H1 (cell line): Measurements from ENCODE around the gene NID1. TPM values are rescaled to one million over a fixed set of nuclear protein-coding genes. Genes with fewer than 3 reads are reported as not detected.

Experiments used
- CTCF ChIA-PET: fragments of 300-600 bp; sonication (Branson Sonifier 250); formaldehyde crosslinking; loops from one replicate; lab custom pipeline; 2021; ENCODE audit not compliant: partially characterized antibody; lab: Charles Lee
- POLR2A ChIA-PET: fragments of 300-600 bp; sonication (Branson Sonifier 250); formaldehyde crosslinking; loops from one replicate; lab custom pipeline; 2021; ENCODE audit warnings: inconsistent platforms; ENCODE audit not compliant: partially characterized antibody; lab: Charles Lee
- DNase-seq, 2 experiments: peaks; one replicate each; pipeline versions ENCODE4 v3.0.0 to v3.0.0-alpha.2; 2010 to 2022; ENCODE audit warnings: low spot score in 2 of 2, low read depth in 1 of 2, mixed read lengths in 1 of 2
- FAIRE-seq: peaks from 2 replicates; lab custom pipeline; 2011; peaks lifted over from hg19 to GRCh38; lab: Jason Lieb, UNC
- H2AFZ ChIP-seq: 2 replicates; pipeline ENCODE4 v1.8.1; 2012; ENCODE audit warnings: low read length, inconsistent platforms
- H2AK5ac ChIP-seq: 2 replicates; pipeline ENCODE4 v1.6.1; 2013; ENCODE audit warnings: low read depth, low read length
- H2BK120ac ChIP-seq: replicated peaks from 2 replicates; pipeline ENCODE3; 2013; ENCODE audit warnings: low read depth, low read length, inconsistent platforms
- H2BK12ac ChIP-seq: 2 replicates; pipeline ENCODE4 v1.6.1; 2013; ENCODE audit warnings: low read depth, low read length
- H2BK15ac ChIP-seq: 2 replicates; pipeline ENCODE4 v1.6.1; 2013; ENCODE audit warnings: low read length
- H2BK20ac ChIP-seq: 2 replicates; pipeline ENCODE4 v1.6.1; 2013; ENCODE audit warnings: low read length
- H2BK5ac ChIP-seq: 2 replicates; pipeline ENCODE4 v1.6.1; 2013; ENCODE audit warnings: low read depth, low read length
- H3K14ac ChIP-seq: 2 replicates; pipeline ENCODE4 v1.6.1; 2013; ENCODE audit warnings: inconsistent platforms; ENCODE audit not compliant: insufficient read length
- H3K18ac ChIP-seq: 2 replicates; pipeline ENCODE4 v1.6.1; 2013; ENCODE audit warnings: low read length; ENCODE audit errors: extremely low read depth
- H3K23ac ChIP-seq: 2 replicates; pipeline ENCODE4 v1.6.1; 2013; ENCODE audit warnings: inconsistent platforms; ENCODE audit not compliant: insufficient read length
- H3K23me2 ChIP-seq: 2 replicates; pipeline ENCODE4 v1.6.1; 2013; ENCODE audit warnings: low read depth, low read length
- H3K27ac ChIP-seq: 2 replicates; pipeline ENCODE4 v1.6.1; 2011; ENCODE audit warnings: low read depth, low read length, inconsistent platforms
- H3K27me3 ChIP-seq, 4 experiments: replicated peaks in 1 of 4; 1 replicate in 1 of 4; 2 replicates in 3 of 4; pipeline versions ENCODE4 v1.6.1 to v1.8.1; 2011 to 2013; ENCODE audit warnings: low read length in 3 of 4, mild to moderate bottlenecking in 3 of 4, inconsistent platforms in 2 of 4, mixed read lengths in 2 of 4, moderate library complexity in 1 of 4; ENCODE audit not compliant: control insufficient read depth in 3 of 4, insufficient read depth in 3 of 4; ENCODE audit errors: extremely low read depth in 1 of 4
- H3K36me3 ChIP-seq, 4 experiments: 2 replicates each; pipeline versions ENCODE4 v1.6.1 to v1.8.1; 2011 to 2013; ENCODE audit warnings: mild to moderate bottlenecking in 4 of 4, low read length in 3 of 4, moderate library complexity in 2 of 4, control low read depth in 1 of 4, inconsistent platforms in 1 of 4; ENCODE audit not compliant: insufficient read depth in 4 of 4, control insufficient read depth in 2 of 4
- H3K4ac ChIP-seq: replicated peaks from 2 replicates; pipeline ENCODE3; 2013; ENCODE audit warnings: low read length, low read depth, mixed read lengths, inconsistent platforms; ENCODE audit not compliant: insufficient read length
- H3K4me1 ChIP-seq, 4 experiments: replicated peaks in 1 of 4; 1 replicate in 1 of 4; 2 replicates in 3 of 4; pipeline versions ENCODE4 v1.6.1 to v1.8.1; 2011 to 2013; ENCODE audit warnings: low read length in 3 of 4, inconsistent platforms in 2 of 4, mixed read lengths in 1 of 4; ENCODE audit not compliant: insufficient read depth in 4 of 4, control insufficient read depth in 3 of 4
- H3K4me2 ChIP-seq, 2 experiments: 2 replicates each; pipeline versions ENCODE4 v1.6.1 to v1.8.1; 2011 to 2013; ENCODE audit warnings: low read depth in 2 of 2, low read length in 2 of 2, control low read depth in 1 of 2, inconsistent platforms in 1 of 2, mild to moderate bottlenecking in 1 of 2; ENCODE audit not compliant: insufficient read depth in 1 of 2
- H3K4me3 ChIP-seq, 4 experiments: fragments of 200-600, 300-600 bp in 1 of 4; sonication (generic), shearing (Covaris generic), sonication (Bioruptor Twin) in 1 of 4; 2 replicates each; pipeline versions ENCODE4 v1.5.1 to v1.8.1; 2011 to 2016; ENCODE audit warnings: low read length in 4 of 4, low read depth in 3 of 4, control low read depth in 2 of 4, inconsistent platforms in 2 of 4, mild to moderate bottlenecking in 2 of 4, mixed read lengths in 1 of 4, moderate library complexity in 1 of 4; ENCODE audit not compliant: insufficient read depth in 2 of 4; ENCODE audit errors: extremely low read depth in 1 of 4
- H3K56ac ChIP-seq: replicated peaks from 2 replicates; pipeline ENCODE3; 2013; ENCODE audit warnings: low read depth, mild to moderate bottlenecking, mixed read lengths, low read length, inconsistent platforms; ENCODE audit not compliant: insufficient read length
- H3K79me1 ChIP-seq: 2 replicates; pipeline ENCODE4 v1.6.1; 2013; ENCODE audit warnings: low read depth, low read length, control low read depth
- H3K79me2 ChIP-seq, 2 experiments: 2 replicates each; pipeline versions ENCODE4 v1.6.1 to v1.8.1; 2012 to 2013; ENCODE audit warnings: low read length in 2 of 2, mild to moderate bottlenecking in 2 of 2, inconsistent platforms in 1 of 2; ENCODE audit not compliant: insufficient read depth in 2 of 2, control insufficient read depth in 1 of 2
- H3K9ac ChIP-seq, 4 experiments: replicated peaks in 1 of 4; 1 replicate in 1 of 4; 2 replicates in 3 of 4; pipeline versions ENCODE4 v1.6.1 to v1.8.1; 2011 to 2013; ENCODE audit warnings: low read depth in 3 of 4, low read length in 3 of 4, control low read depth in 2 of 4, mild to moderate bottlenecking in 2 of 4, moderate library complexity in 2 of 4, inconsistent platforms in 1 of 4; ENCODE audit errors: extremely low read depth in 1 of 4
- H3K9me3 ChIP-seq, 2 experiments: 2 replicates each; pipeline versions ENCODE4 v1.6.1 to v1.8.1; 2012 to 2013; ENCODE audit warnings: mild to moderate bottlenecking in 2 of 2, moderate library complexity in 2 of 2, control low read depth in 1 of 2, inconsistent platforms in 1 of 2, low read depth in 1 of 2, low read length in 1 of 2, mixed read lengths in 1 of 2; ENCODE audit not compliant: insufficient read depth in 2 of 2
- H4K20me1 ChIP-seq, 2 experiments: replicated peaks in 1 of 2; 2 replicates each; pipeline versions ENCODE3 to v1.8.1; 2011 to 2013; ENCODE audit warnings: inconsistent platforms in 2 of 2, low read length in 2 of 2, mild to moderate bottlenecking in 1 of 2; ENCODE audit not compliant: insufficient read depth in 2 of 2, control insufficient read depth in 1 of 2
- H4K5ac ChIP-seq: 2 replicates; pipeline ENCODE4 v1.6.1; 2013; ENCODE audit warnings: low read length, low read depth, mixed read lengths, inconsistent platforms; ENCODE audit not compliant: insufficient read length
- H4K8ac ChIP-seq: 2 replicates; pipeline ENCODE4 v1.8.0; 2013; ENCODE audit warnings: mild to moderate bottlenecking, moderate library complexity, low read length, inconsistent platforms; ENCODE audit not compliant: insufficient read depth; ENCODE audit errors: extremely low read depth
- H4K91ac ChIP-seq: replicated peaks from 2 replicates; pipeline ENCODE3; 2013; ENCODE audit warnings: low read length, mixed read lengths, inconsistent platforms; ENCODE audit not compliant: insufficient read length
- CBX5 ChIP-seq: fragments of 300-800, 300-1000 bp; sonication (generic); IDR thresholded peaks from 2 replicates; pipeline ENCODE4 v1.7.1; 2016; ENCODE audit warnings: antibody characterized with exemption, low read length, low read depth
- POU5F1 ChIP-seq: IDR thresholded peaks from 2 replicates; pipeline ENCODE4 v1.6.1; 2011; ENCODE audit warnings: low read depth, mild to moderate bottlenecking, low read length, moderate library complexity
- YY1 ChIP-seq: IDR thresholded peaks from 2 replicates; pipeline ENCODE4 v1.6.1; 2011; ENCODE audit warnings: low read depth, mild to moderate bottlenecking, low read length
- WGBS, 2 experiments: shearing (Covaris generic) in 1 of 2; methylation state at CpG; one replicate each; pipeline versions ENCODE4 v1.1.6 to v1.1.7; 2013 to 2015; ENCODE audit warnings: low lambda C conversion rate in 2 of 2, mixed read lengths in 2 of 2, inconsistent platforms in 1 of 2, low coverage in 1 of 2, missing lambda C conversion rate in 1 of 2; ENCODE audit not compliant: insufficient replicate concordance in 2 of 2, insufficient coverage in 1 of 2, insufficient read length in 1 of 2; ENCODE audit errors: extremely low coverage in 1 of 2, missing lambda C conversion rate in 1 of 2; 5-methylcytosine and 5-hydroxymethylcytosine counted together
- polyA plus RNA-seq, 7 experiments: library from polyadenylated mRNA; depleted of rRNA in 3 of 7; stranded (reverse) in 5 of 7; unstranded in 2 of 7; fragments of >200 nt in 5 of 7; fragments of 200-250 nt in 2 of 7; gene quantifications; 1 replicate in 5 of 7; 2 replicates in 1 of 7; 4 replicates in 1 of 7; pipeline versions ENCODE4 v1.2.1 to v1.2.3, GENCODE V29; 2011 to 2013; ENCODE audit warnings: missing spikeins in 2 of 7, mixed read lengths in 2 of 7
- total RNA-seq: library from RNA; stranded (reverse); fragmentation: NEBNext Ultra II Directional; extraction: Animal tissue kit (Norgen Biotek cat#: 25700); gene quantifications from 2 replicates; pipeline ENCODE4 v1.2.1, GENCODE V29; 2021

The NID1 gene
- total and polyA plus RNA-seq, 2 of the 8 experiments (the other 6 are each of a cell fraction or from before 2014, with no cell fraction given): 20.9 to 25.4 TPM

DNA sequence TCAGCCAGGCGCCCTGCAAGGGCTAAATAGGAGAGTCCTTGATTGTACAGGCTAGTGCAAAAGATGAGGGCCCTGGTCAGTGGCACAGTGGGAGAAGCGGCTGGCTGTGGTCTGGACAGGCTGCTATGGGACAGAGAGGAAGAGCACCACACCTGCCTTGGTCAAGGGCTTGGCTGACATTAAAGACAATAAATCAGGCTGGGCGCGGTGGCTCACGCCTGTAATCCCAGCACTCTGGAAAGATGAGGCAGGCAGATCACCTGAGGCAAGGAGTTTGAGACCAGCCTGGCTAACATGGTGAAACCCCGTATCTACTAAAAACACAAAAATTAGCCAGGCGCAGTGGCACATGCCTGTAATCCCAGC lies 62.9 kb downstream of the NID1 start:
- Histone ChIP-seq H4K20me1 (no peaks in the 10 kb centered on the region), H2BK120ac (no peak overlapping the region), H3K18ac (no peak overlapping the region), H3K79me1 (no peaks in the 10 kb centered on the region), H3K27me3 (no peaks in the 10 kb centered on the region), H3K27ac (no peak overlapping the region), H4K8ac (no peak overlapping the region), H3K14ac (no peak overlapping the region), H2AFZ (no peak overlapping the region), H3K36me3 (no peaks in the 10 kb centered on the region), H2BK20ac (no peak overlapping the region), H4K91ac (no peak overlapping the region), H3K4ac (no peak overlapping the region), H4K5ac (no peak overlapping the region), H3K23ac (no peak overlapping the region), H3K9ac (no peak overlapping the region), H3K79me2 (no peaks in the 10 kb centered on the region), H3K9me3 (no peaks in the 10 kb centered on the region), H2BK12ac (no peak overlapping the region), H3K4me1 (0 out of 7 replicates have a peak, but pooled peaks cover 0 to 2% (median 0%) of the 10 kb centered on the region in 4 experiments), H3K56ac (no peak overlapping the region), H3K4me3 (no peak overlapping the region), H2AK5ac (no peak overlapping the region), H2BK5ac (no peak overlapping the region), H2BK15ac (no peak overlapping the region), H3K23me2 (no peaks in the 10 kb centered on the region), H3K4me2 (no peak overlapping the region)
- ChIA-PET CTCF (interaction anchor here (0.9 kb wide), 1 partner anchor 9 kb away, joined by 3 read pairs; no protein-coding TSS in a partner anchor), POLR2A (interaction anchor here (1.0 kb wide), 1 partner anchor 13 kb away, joined by 3 read pairs; no protein-coding TSS in a partner anchor)
- WGBS, 2 experiments: 91% methylated on average over 7 of the region's 7 CpGs; no CpG with 5 or more reads in 1 of the 2 experiments
- TF ChIP-seq YY1: no peak
- TF ChIP-seq CBX5: no peak
- TF ChIP-seq POU5F1: no peak
- FAIRE-seq: no peak
- no peak for DNase-seq
